ENCODE measurements around the gene IFT25.

Gene IFT25

GRCh38 chr1:53913352-53914033 is 32.0 kb downstream of the IFT25 start:
- FAIRE-seq, result no peak
- no peak for DNase-seq (ENCODE audit: insufficient read length)
- TF ChIP-seq TAF1 (IDR thresholded peaks at IDR 0.05; ENCODE audit: borderline replicate concordance, low read depth, low read length), result no peak
- no peak for TF ChIP-seq POLR2AphosphoS5 (IDR thresholded peaks at IDR 0.05; ENCODE audit: low read depth, low read length)
- no peak for TF ChIP-seq POLR2A (IDR thresholded peaks at IDR 0.05; ENCODE audit: low read depth, low read length)

- DNase-seq (ENCODE audit: insufficient read length), result no peak
- FAIRE-seq, result no peak
- TF ChIP-seq POLR2A (IDR thresholded peaks at IDR 0.05; ENCODE audit: low read depth, low read length), result no peak
- no peak for TF ChIP-seq POLR2AphosphoS5 (IDR thresholded peaks at IDR 0.05; ENCODE audit: low read depth, low read length)
Measured at GRCh38 chr1:53911442-53911841, 34.1 kb downstream of the IFT25 start.

GRCh38 chr1:53909946-53910345 is 35.6 kb downstream of the IFT25 start:
- no peak for DNase-seq (ENCODE audit: insufficient read length)
- TF ChIP-seq POLR2AphosphoS5 (IDR thresholded peaks at IDR 0.05; ENCODE audit: low read depth, low read length), result no peak
- TF ChIP-seq TAF1 (IDR thresholded peaks at IDR 0.05; ENCODE audit: borderline replicate concordance, low read depth, low read length), result no peak
- no peak for TF ChIP-seq POLR2A (IDR thresholded peaks at IDR 0.05; ENCODE audit: low read depth, low read length)
- no peak for FAIRE-seq

DNA sequence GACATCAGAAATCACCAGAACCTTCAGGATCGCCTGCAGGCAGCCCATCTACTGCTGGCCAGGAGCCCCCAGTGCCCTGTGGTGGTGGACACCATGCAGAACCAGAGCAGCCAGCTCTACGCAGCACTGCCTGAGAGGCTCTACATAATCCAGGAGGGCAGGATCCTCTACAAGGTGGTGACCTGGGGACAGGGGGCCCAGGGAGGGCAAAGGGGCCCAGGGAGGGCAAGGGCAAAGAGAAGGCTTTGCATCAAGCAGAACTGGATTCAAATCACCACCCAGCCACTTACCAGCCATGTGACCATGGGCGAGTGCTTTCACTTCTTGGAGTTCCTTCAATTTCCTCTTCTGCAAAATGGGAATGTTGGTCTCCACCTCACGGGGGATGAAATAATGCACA is 39.4 kb downstream of the IFT25 start:
- TF ChIP-seq TAF1 (IDR thresholded peaks at IDR 0.05; ENCODE audit: borderline replicate concordance, low read depth, low read length) (no peak), POLR2AphosphoS5 (IDR thresholded peaks at IDR 0.05; ENCODE audit: low read depth, low read length) (no peak), POLR2A (IDR thresholded peaks at IDR 0.05; ENCODE audit: low read depth, low read length) (no peak)
- DNase-seq (ENCODE audit: insufficient read length), result no peak
- FAIRE-seq, result no peak

GRCh38 chr1:53905509-53905908 is 40.0 kb downstream of the IFT25 start:
- FAIRE-seq (no peak), DNase-seq (ENCODE audit: insufficient read length) (no peak)
- TF ChIP-seq POLR2AphosphoS5 (IDR thresholded peaks at IDR 0.05; ENCODE audit: low read depth, low read length) (no peak), TAF1 (IDR thresholded peaks at IDR 0.05; ENCODE audit: borderline replicate concordance, low read depth, low read length) (no peak), POLR2A (IDR thresholded peaks at IDR 0.05; ENCODE audit: low read depth, low read length) (no peak)

DNA sequence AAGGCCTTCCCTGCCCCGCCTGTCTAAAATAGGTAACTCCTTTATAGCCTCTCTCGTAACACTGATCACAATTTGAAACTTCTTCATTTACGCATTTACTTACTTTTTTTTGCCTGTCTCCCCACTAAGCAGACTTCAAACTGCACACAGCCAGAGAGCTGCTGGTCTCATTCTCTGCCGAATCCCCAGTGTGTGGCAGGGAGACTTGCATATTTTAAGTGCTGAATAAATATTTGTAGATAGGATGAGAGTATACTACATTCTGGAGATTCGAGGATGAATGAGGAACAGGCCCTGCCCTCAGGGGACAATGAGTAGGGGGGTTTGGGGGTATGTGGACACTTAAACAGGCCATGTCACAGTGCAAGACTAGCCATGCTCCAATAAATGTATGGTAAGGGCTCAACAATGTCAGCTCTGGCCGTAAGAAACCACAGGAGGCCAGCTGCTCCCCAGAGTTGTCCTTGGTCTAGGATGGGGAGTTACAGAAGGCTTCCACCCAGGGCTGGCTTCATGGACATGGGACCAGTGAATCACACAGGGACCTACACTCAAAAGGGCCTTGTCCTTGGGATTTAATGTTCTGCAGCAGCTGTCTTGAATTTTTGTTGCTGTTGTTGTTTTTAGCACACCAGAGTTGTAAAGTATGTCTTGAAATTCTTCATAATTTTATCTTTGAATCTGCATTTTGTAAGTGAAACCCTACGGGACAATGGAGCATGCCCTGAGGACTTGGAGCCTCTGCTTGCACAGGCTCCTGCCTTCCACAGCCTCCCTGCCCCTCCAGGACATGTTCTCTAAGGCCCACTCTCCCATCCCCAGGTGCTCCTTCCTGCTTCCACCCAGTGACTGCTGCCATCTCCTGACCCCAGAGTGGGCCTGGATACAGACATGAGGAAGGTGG is 43.0 kb downstream of the IFT25 start:
- TF ChIP-seq POLR2AphosphoS5 (IDR thresholded peaks at IDR 0.05; ENCODE audit: low read depth, low read length) (no peak), POLR2A (IDR thresholded peaks at IDR 0.05; ENCODE audit: low read depth, low read length) (no peak), TAF1 (IDR thresholded peaks at IDR 0.05; ENCODE audit: borderline replicate concordance, low read depth, low read length) (no peak)
- DNase-seq (ENCODE audit: insufficient read length) (no peak), FAIRE-seq (no peak)

- TF ChIP-seq TAF1 (IDR thresholded peaks at IDR 0.05; ENCODE audit: borderline replicate concordance, low read depth, low read length) (no peak), POLR2AphosphoS5 (IDR thresholded peaks at IDR 0.05; ENCODE audit: low read depth, low read length) (no peak), POLR2A (IDR thresholded peaks at IDR 0.05; ENCODE audit: low read depth, low read length) (no peak)
- no peak for FAIRE-seq
- no peak for DNase-seq (ENCODE audit: insufficient read length)
Measured at GRCh38 chr1:53899708-53900107, 45.8 kb downstream of the IFT25 start.

GRCh38 chr1:53899206-53899628 is 46.3 kb downstream of the IFT25 start:
- DNase-seq (ENCODE audit: insufficient read length), result no peak
- FAIRE-seq, result no peak

DNA sequence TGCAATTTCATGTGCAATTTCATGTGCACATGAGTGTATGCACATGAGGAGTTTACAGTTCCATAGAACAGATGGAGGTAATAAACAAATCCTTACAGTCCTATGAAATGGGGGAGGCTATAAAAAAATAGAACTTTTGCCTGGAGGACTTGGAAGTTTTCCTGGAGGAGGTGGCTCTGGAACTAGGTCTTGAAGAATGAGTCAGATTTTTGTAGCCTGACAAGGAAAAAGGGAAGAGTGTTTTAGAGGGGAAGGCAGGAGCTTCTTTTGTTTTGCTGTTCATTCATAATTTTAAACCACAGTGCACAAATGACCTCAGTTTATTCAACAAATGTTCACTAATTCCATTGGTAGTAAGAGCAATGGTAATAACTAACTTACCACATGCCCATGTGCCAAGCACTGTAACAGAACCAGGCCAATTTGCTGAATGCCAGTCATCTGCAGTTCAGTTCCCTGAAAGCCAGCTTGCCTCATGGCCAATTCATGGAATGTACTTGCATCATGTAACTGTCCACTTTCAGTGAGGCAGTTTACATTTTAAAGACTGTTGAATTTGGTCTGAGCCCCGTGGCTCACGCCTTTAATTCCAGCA is 48.8 kb downstream of the IFT25 start:
- DNase-seq (ENCODE audit: insufficient read length) (no peak), FAIRE-seq (no peak)
- TF ChIP-seq POLR2AphosphoS5 (IDR thresholded peaks at IDR 0.05; ENCODE audit: low read depth, low read length) (no peak), POLR2A (IDR thresholded peaks at IDR 0.05; ENCODE audit: low read depth, low read length) (no peak), TAF1 (IDR thresholded peaks at IDR 0.05; ENCODE audit: borderline replicate concordance, low read depth, low read length) (no peak)

More at GRCh38 chr1:53899206-53899628, 46.3 kb downstream of the IFT25 start:
- TF ChIP-seq POLR2AphosphoS5 (IDR thresholded peaks at IDR 0.05; ENCODE audit: low read depth, low read length) (no peak), TAF1 (IDR thresholded peaks at IDR 0.05; ENCODE audit: borderline replicate concordance, low read depth, low read length) (no peak), POLR2A (IDR thresholded peaks at IDR 0.05; ENCODE audit: low read depth, low read length) (no peak)

GRCh38 chr1:53895421-53895820 is 50.1 kb downstream of the IFT25 start:
- TF ChIP-seq POLR2AphosphoS5 (IDR thresholded peaks at IDR 0.05; ENCODE audit: low read depth, low read length), result no peak
- DNase-seq (ENCODE audit: insufficient read length) (no peak), FAIRE-seq (no peak)

DNA sequence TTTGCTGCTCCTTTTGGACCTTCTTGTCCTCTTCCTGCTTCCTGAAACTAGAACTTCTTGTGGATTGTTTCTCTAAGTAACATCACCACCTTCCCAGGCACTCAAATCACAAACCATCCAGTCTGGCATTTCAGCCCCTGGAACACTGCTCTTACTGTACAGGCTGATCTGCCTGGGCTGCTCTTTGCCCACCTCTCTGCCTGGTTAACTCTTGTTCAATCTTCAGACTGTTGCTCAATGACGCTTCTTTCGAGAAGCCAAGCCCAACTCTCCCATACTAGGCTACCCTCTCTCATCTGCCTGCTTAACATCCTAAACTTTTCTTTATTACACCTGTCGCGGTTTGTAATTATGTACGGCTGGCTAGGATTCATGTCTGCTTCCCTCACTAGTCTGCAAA is 50.9 kb downstream of the IFT25 start:
- no peak for TF ChIP-seq TAF1 (IDR thresholded peaks at IDR 0.05; ENCODE audit: borderline replicate concordance, low read depth, low read length)
- no peak for FAIRE-seq
- DNase-seq (ENCODE audit: insufficient read length), result no peak

All from GM12892 (cell line).